H1 (cell line): ENCODE data around the gene DPP8. TPM values are rescaled to one million over a fixed set of nuclear protein-coding genes. Genes with fewer than 3 reads are reported as not detected.
A peak's percentile ranks its signal among the peaks of the same experiment; 100 is the strongest.

Experiments used
- CTCF ChIA-PET: fragments of 300-600 bp; sonication (Branson Sonifier 250); formaldehyde crosslinking; loops from one replicate; lab custom pipeline; 2021; ENCODE audit not compliant: partially characterized antibody; lab: Charles Lee
- POLR2A ChIA-PET: fragments of 300-600 bp; sonication (Branson Sonifier 250); formaldehyde crosslinking; loops from one replicate; lab custom pipeline; 2021; ENCODE audit warnings: inconsistent platforms; ENCODE audit not compliant: partially characterized antibody; lab: Charles Lee
- DNase-seq, 2 experiments: peaks; one replicate each; pipeline versions ENCODE4 v3.0.0 to v3.0.0-alpha.2; 2010 to 2022; ENCODE audit warnings: low spot score in 2 of 2, low read depth in 1 of 2, mixed read lengths in 1 of 2
- FAIRE-seq: peaks from 2 replicates; lab custom pipeline; 2011; peaks lifted over from hg19 to GRCh38; lab: Jason Lieb, UNC
- H2AFZ ChIP-seq: 2 replicates; pipeline ENCODE4 v1.8.1; 2012; ENCODE audit warnings: low read length, inconsistent platforms
- H2AK5ac ChIP-seq: 2 replicates; pipeline ENCODE4 v1.6.1; 2013; ENCODE audit warnings: low read depth, low read length
- H2BK120ac ChIP-seq: replicated peaks from 2 replicates; pipeline ENCODE3; 2013; ENCODE audit warnings: low read depth, low read length, inconsistent platforms
- H2BK12ac ChIP-seq: 2 replicates; pipeline ENCODE4 v1.6.1; 2013; ENCODE audit warnings: low read depth, low read length
- H2BK15ac ChIP-seq: 2 replicates; pipeline ENCODE4 v1.6.1; 2013; ENCODE audit warnings: low read length
- H2BK20ac ChIP-seq: 2 replicates; pipeline ENCODE4 v1.6.1; 2013; ENCODE audit warnings: low read length
- H2BK5ac ChIP-seq: 2 replicates; pipeline ENCODE4 v1.6.1; 2013; ENCODE audit warnings: low read depth, low read length
- H3K14ac ChIP-seq: 2 replicates; pipeline ENCODE4 v1.6.1; 2013; ENCODE audit warnings: inconsistent platforms; ENCODE audit not compliant: insufficient read length
- H3K18ac ChIP-seq: 2 replicates; pipeline ENCODE4 v1.6.1; 2013; ENCODE audit warnings: low read length; ENCODE audit errors: extremely low read depth
- H3K23ac ChIP-seq: 2 replicates; pipeline ENCODE4 v1.6.1; 2013; ENCODE audit warnings: inconsistent platforms; ENCODE audit not compliant: insufficient read length
- H3K23me2 ChIP-seq: 2 replicates; pipeline ENCODE4 v1.6.1; 2013; ENCODE audit warnings: low read depth, low read length
- H3K27ac ChIP-seq: 2 replicates; pipeline ENCODE4 v1.6.1; 2011; ENCODE audit warnings: low read depth, low read length, inconsistent platforms
- H3K27me3 ChIP-seq, 4 experiments: replicated peaks in 1 of 4; 1 replicate in 1 of 4; 2 replicates in 3 of 4; pipeline versions ENCODE4 v1.6.1 to v1.8.1; 2011 to 2013; ENCODE audit warnings: low read length in 3 of 4, mild to moderate bottlenecking in 3 of 4, inconsistent platforms in 2 of 4, mixed read lengths in 2 of 4, moderate library complexity in 1 of 4; ENCODE audit not compliant: control insufficient read depth in 3 of 4, insufficient read depth in 3 of 4; ENCODE audit errors: extremely low read depth in 1 of 4
- H3K36me3 ChIP-seq, 4 experiments: 2 replicates each; pipeline versions ENCODE4 v1.6.1 to v1.8.1; 2011 to 2013; ENCODE audit warnings: mild to moderate bottlenecking in 4 of 4, low read length in 3 of 4, moderate library complexity in 2 of 4, control low read depth in 1 of 4, inconsistent platforms in 1 of 4; ENCODE audit not compliant: insufficient read depth in 4 of 4, control insufficient read depth in 2 of 4
- H3K4ac ChIP-seq: replicated peaks from 2 replicates; pipeline ENCODE3; 2013; ENCODE audit warnings: low read length, low read depth, mixed read lengths, inconsistent platforms; ENCODE audit not compliant: insufficient read length
- H3K4me1 ChIP-seq, 4 experiments: replicated peaks in 1 of 4; 1 replicate in 1 of 4; 2 replicates in 3 of 4; pipeline versions ENCODE4 v1.6.1 to v1.8.1; 2011 to 2013; ENCODE audit warnings: low read length in 3 of 4, inconsistent platforms in 2 of 4, mixed read lengths in 1 of 4; ENCODE audit not compliant: insufficient read depth in 4 of 4, control insufficient read depth in 3 of 4
- H3K4me2 ChIP-seq, 2 experiments: 2 replicates each; pipeline versions ENCODE4 v1.6.1 to v1.8.1; 2011 to 2013; ENCODE audit warnings: low read depth in 2 of 2, low read length in 2 of 2, control low read depth in 1 of 2, inconsistent platforms in 1 of 2, mild to moderate bottlenecking in 1 of 2; ENCODE audit not compliant: insufficient read depth in 1 of 2
- H3K4me3 ChIP-seq, 4 experiments: fragments of 200-600, 300-600 bp in 1 of 4; sonication (generic), shearing (Covaris generic), sonication (Bioruptor Twin) in 1 of 4; 2 replicates each; pipeline versions ENCODE4 v1.5.1 to v1.8.1; 2011 to 2016; ENCODE audit warnings: low read length in 4 of 4, low read depth in 3 of 4, control low read depth in 2 of 4, inconsistent platforms in 2 of 4, mild to moderate bottlenecking in 2 of 4, mixed read lengths in 1 of 4, moderate library complexity in 1 of 4; ENCODE audit not compliant: insufficient read depth in 2 of 4; ENCODE audit errors: extremely low read depth in 1 of 4
- H3K56ac ChIP-seq: replicated peaks from 2 replicates; pipeline ENCODE3; 2013; ENCODE audit warnings: low read depth, mild to moderate bottlenecking, mixed read lengths, low read length, inconsistent platforms; ENCODE audit not compliant: insufficient read length
- H3K79me1 ChIP-seq: 2 replicates; pipeline ENCODE4 v1.6.1; 2013; ENCODE audit warnings: low read depth, low read length, control low read depth
- H3K79me2 ChIP-seq, 2 experiments: 2 replicates each; pipeline versions ENCODE4 v1.6.1 to v1.8.1; 2012 to 2013; ENCODE audit warnings: low read length in 2 of 2, mild to moderate bottlenecking in 2 of 2, inconsistent platforms in 1 of 2; ENCODE audit not compliant: insufficient read depth in 2 of 2, control insufficient read depth in 1 of 2
- H3K9ac ChIP-seq, 4 experiments: replicated peaks in 1 of 4; 1 replicate in 1 of 4; 2 replicates in 3 of 4; pipeline versions ENCODE4 v1.6.1 to v1.8.1; 2011 to 2013; ENCODE audit warnings: low read depth in 3 of 4, low read length in 3 of 4, control low read depth in 2 of 4, mild to moderate bottlenecking in 2 of 4, moderate library complexity in 2 of 4, inconsistent platforms in 1 of 4; ENCODE audit errors: extremely low read depth in 1 of 4
- H3K9me3 ChIP-seq, 2 experiments: 2 replicates each; pipeline versions ENCODE4 v1.6.1 to v1.8.1; 2012 to 2013; ENCODE audit warnings: mild to moderate bottlenecking in 2 of 2, moderate library complexity in 2 of 2, control low read depth in 1 of 2, inconsistent platforms in 1 of 2, low read depth in 1 of 2, low read length in 1 of 2, mixed read lengths in 1 of 2; ENCODE audit not compliant: insufficient read depth in 2 of 2
- H4K20me1 ChIP-seq, 2 experiments: replicated peaks in 1 of 2; 2 replicates each; pipeline versions ENCODE3 to v1.8.1; 2011 to 2013; ENCODE audit warnings: inconsistent platforms in 2 of 2, low read length in 2 of 2, mild to moderate bottlenecking in 1 of 2; ENCODE audit not compliant: insufficient read depth in 2 of 2, control insufficient read depth in 1 of 2
- H4K5ac ChIP-seq: 2 replicates; pipeline ENCODE4 v1.6.1; 2013; ENCODE audit warnings: low read length, low read depth, mixed read lengths, inconsistent platforms; ENCODE audit not compliant: insufficient read length
- H4K8ac ChIP-seq: 2 replicates; pipeline ENCODE4 v1.8.0; 2013; ENCODE audit warnings: mild to moderate bottlenecking, moderate library complexity, low read length, inconsistent platforms; ENCODE audit not compliant: insufficient read depth; ENCODE audit errors: extremely low read depth
- H4K91ac ChIP-seq: replicated peaks from 2 replicates; pipeline ENCODE3; 2013; ENCODE audit warnings: low read length, mixed read lengths, inconsistent platforms; ENCODE audit not compliant: insufficient read length
- BACH1 ChIP-seq: IDR thresholded peaks from 2 replicates; pipeline ENCODE4 v1.6.1; 2012; ENCODE audit warnings: low read length, improper control_type of control experiment
- BCL11A ChIP-seq, 2 experiments: IDR thresholded peaks; one replicate each; pipeline ENCODE4 v1.6.1; 2011; ENCODE audit warnings: low read depth in 2 of 2, low read length in 2 of 2, mild to moderate bottlenecking in 2 of 2
- EZH2 ChIP-seq: fragments of 200-600 bp; sonication (generic); IDR thresholded peaks from 2 replicates; pipeline ENCODE4 v1.7.1; 2012; ENCODE audit warnings: low read depth, mild to moderate bottlenecking, moderate library complexity, low read length, inconsistent platforms; ENCODE audit not compliant: severe bottlenecking
- GABPA ChIP-seq: IDR thresholded peaks from 2 replicates; pipeline ENCODE4 v1.6.1; 2011; ENCODE audit warnings: mild to moderate bottlenecking, low read length, moderate library complexity, borderline replicate concordance; ENCODE audit not compliant: insufficient read depth
- JUND ChIP-seq: IDR thresholded peaks from 2 replicates; pipeline ENCODE4 v1.6.1; 2011; ENCODE audit warnings: mild to moderate bottlenecking, improper control_type of control experiment, low read length
- MAFK ChIP-seq: IDR thresholded peaks from 2 replicates; pipeline ENCODE4 v1.6.1; 2012; ENCODE audit warnings: low read depth, mild to moderate bottlenecking, improper control_type of control experiment, low read length
- PHF8 ChIP-seq: fragments of 200-600 bp; sonication (generic); conservative IDR thresholded peaks from 2 replicates; pipeline ENCODE4 v1.7.1; 2012; ENCODE audit warnings: low read depth, mild to moderate bottlenecking, inconsistent platforms, low read length, moderate library complexity
- POLR2A ChIP-seq, 2 experiments: IDR thresholded peaks; 1 replicate in 1 of 2; 2 replicates in 1 of 2; pipeline ENCODE4 v1.6.1; 2011; ENCODE audit warnings: low read depth in 2 of 2, low read length in 2 of 2, mild to moderate bottlenecking in 2 of 2; ENCODE audit errors: control extremely low read depth in 1 of 2
- SIRT6 ChIP-seq: IDR thresholded peaks from one replicate; pipeline ENCODE4 v1.7.1; 2012; ENCODE audit warnings: low read length, inconsistent platforms
- TBP ChIP-seq: IDR thresholded peaks from 2 replicates; pipeline ENCODE4 v1.6.1; 2011; ENCODE audit warnings: low read depth, low read length, improper control_type of control experiment
- TEAD4 ChIP-seq: IDR thresholded peaks from 2 replicates; pipeline ENCODE4 v1.6.1; 2012; ENCODE audit warnings: low read depth, low read length, inconsistent platforms, mixed read lengths
- WGBS, 2 experiments: shearing (Covaris generic) in 1 of 2; methylation state at CpG; one replicate each; pipeline versions ENCODE4 v1.1.6 to v1.1.7; 2013 to 2015; ENCODE audit warnings: low lambda C conversion rate in 2 of 2, mixed read lengths in 2 of 2, inconsistent platforms in 1 of 2, low coverage in 1 of 2, missing lambda C conversion rate in 1 of 2; ENCODE audit not compliant: insufficient replicate concordance in 2 of 2, insufficient coverage in 1 of 2, insufficient read length in 1 of 2; ENCODE audit errors: extremely low coverage in 1 of 2, missing lambda C conversion rate in 1 of 2; 5-methylcytosine and 5-hydroxymethylcytosine counted together
- polyA plus RNA-seq, 7 experiments: library from polyadenylated mRNA; depleted of rRNA in 3 of 7; stranded (reverse) in 5 of 7; unstranded in 2 of 7; fragments of >200 nt in 5 of 7; fragments of 200-250 nt in 2 of 7; gene quantifications; 1 replicate in 5 of 7; 2 replicates in 1 of 7; 4 replicates in 1 of 7; pipeline versions ENCODE4 v1.2.1 to v1.2.3, GENCODE V29; 2011 to 2013; ENCODE audit warnings: missing spikeins in 2 of 7, mixed read lengths in 2 of 7
- total RNA-seq: library from RNA; stranded (reverse); fragmentation: NEBNext Ultra II Directional; extraction: Animal tissue kit (Norgen Biotek cat#: 25700); gene quantifications from 2 replicates; pipeline ENCODE4 v1.2.1, GENCODE V29; 2021
- TF ChIP-seq, protein P1 (sequence below): IDR thresholded peaks from 2 replicates; pipeline ENCODE4 v1.6.1; 2012; ENCODE audit warnings: inconsistent platforms

DPP8 gene
- total and polyA plus RNA-seq, 2 of the 8 experiments (the other 6 are each of a cell fraction or from before 2014, with no cell fraction given), result 9.9 to 26.0 TPM

GRCh38 chr15:65416845-65417416 lies 100.6 kb downstream of the DPP8 start:
- Histone ChIP-seq H4K20me1 (no peaks in the 10 kb centered on the region), H3K23ac (no peak overlapping the region), H2AK5ac (peak overlapping the region; percentile 99), H3K9ac (peak overlapping the region in 3 of 4 experiments; percentile 39 to 55 (median 43); a peak in 5 of 7 replicates), H3K36me3 (no peaks in the 10 kb centered on the region), H3K4me1 (peaks cover 34 to 58% (median 46%) of the 10 kb centered on the region in 4 experiments), H3K27ac (peak overlapping the region; percentile 84), H2BK5ac (peak overlapping the region; percentile 96), H2BK120ac (peak overlapping the region; percentile 89), H3K14ac (no peak overlapping the region), H3K79me2 (peaks cover 0 to 36% of the 10 kb centered on the region in 2 experiments; a peak in 2 of 4 replicates), H3K4me3 (peak overlapping the region in 3 of 4 experiments; percentile 12 to 27 (median 26); a peak in 5 of 8 replicates), H2AFZ (no peak overlapping the region), H3K9me3 (no peaks in the 10 kb centered on the region), H3K56ac (no peak overlapping the region), H3K79me1 (peaks cover 3% of the 10 kb centered on the region; the same call in 1 of the 2 replicates), H3K27me3 (no peaks in the 10 kb centered on the region), H4K8ac (no peak overlapping the region), H4K5ac (peak overlapping the region; percentile 40), H2BK12ac (peak overlapping the region; percentile 98), H3K18ac (peak overlapping the region; percentile 85), H3K4me2 (peak overlapping the region; percentile 58 to 62), H2BK20ac (peak overlapping the region; percentile 86), H4K91ac (peak overlapping the region; percentile 96), H3K23me2 (peaks cover 11% of the 10 kb centered on the region), H3K4ac (no peak overlapping the region), H2BK15ac (no peak overlapping the region)
- CTCF ChIA-PET, result interaction anchor here (0.6 to 14.6 kb wide), 9 partner anchors 10 to 377 kb away, joined by 3 to 180 read pairs (median 4); no protein-coding TSS in a partner anchor
- WGBS, 2 experiments, result 31% methylated on average over 8 of the region's 8 CpGs; no CpG with 5 or more reads in 1 of the 2 experiments
- DNase-seq, result peak in 1 of 2 experiments; percentile 88
- POLR2A ChIA-PET, result interaction anchor here (0.6 to 12.2 kb wide), 14 partner anchors 10 to 194 kb away, joined by 3 to 229 read pairs (median 3); partner anchors contain the start of genes DPP8, INTS14 and RNU5B-1
- FAIRE-seq, result peak; percentile 90
- TF ChIP-seq PHF8, result no peak
- no peak for TF ChIP-seq GABPA
- peak; percentile 62 for TF ChIP-seq TEAD4
- peak; percentile 19; the same call in 1 of the 2 replicates for TF ChIP-seq TBP
- TF ChIP-seq, protein P1, sequence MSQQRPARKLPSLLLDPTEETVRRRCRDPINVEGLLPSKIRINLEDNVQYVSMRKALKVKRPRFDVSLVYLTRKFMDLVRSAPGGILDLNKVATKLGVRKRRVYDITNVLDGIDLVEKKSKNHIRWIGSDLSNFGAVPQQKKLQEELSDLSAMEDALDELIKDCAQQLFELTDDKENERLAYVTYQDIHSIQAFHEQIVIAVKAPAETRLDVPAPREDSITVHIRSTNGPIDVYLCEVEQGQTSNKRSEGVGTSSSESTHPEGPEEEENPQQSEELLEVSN, result 0 out of 2 replicates have a peak, but pooled peaks have one; percentile 25
- no peak for TF ChIP-seq BCL11A (IDR thresholded peaks at IDR 0.05; ENCODE audit: low read depth in 2 of 2, low read length in 2 of 2)
- no peak for TF ChIP-seq SIRT6
- no peak for TF ChIP-seq MAFK
- peak in 1 of 2 experiments; percentile 19; a peak in 1 of 3 replicates for TF ChIP-seq POLR2A (IDR thresholded peaks at IDR 0.05; ENCODE audit: control extremely low read depth in 1 of 2, low read depth in 2 of 2, low read length in 2 of 2)
- no peak; the same call in 1 of the 2 replicates for TF ChIP-seq JUND
- TF ChIP-seq BACH1, result no peak
- TF ChIP-seq EZH2, result no peak
